CD4-positive, alpha-beta T cell treated with Interleukin-6 at 100 ng/mL for 8 hours (primary cell): Measurements from ENCODE around the gene SERPINA1.

Experiments
- DNase-seq: peaks from one replicate; pipeline ENCODE4 v3.0.0-alpha.2; 2020; ENCODE audit warnings: mixed read lengths, low spot score

SERPINA1 gene

DNA sequence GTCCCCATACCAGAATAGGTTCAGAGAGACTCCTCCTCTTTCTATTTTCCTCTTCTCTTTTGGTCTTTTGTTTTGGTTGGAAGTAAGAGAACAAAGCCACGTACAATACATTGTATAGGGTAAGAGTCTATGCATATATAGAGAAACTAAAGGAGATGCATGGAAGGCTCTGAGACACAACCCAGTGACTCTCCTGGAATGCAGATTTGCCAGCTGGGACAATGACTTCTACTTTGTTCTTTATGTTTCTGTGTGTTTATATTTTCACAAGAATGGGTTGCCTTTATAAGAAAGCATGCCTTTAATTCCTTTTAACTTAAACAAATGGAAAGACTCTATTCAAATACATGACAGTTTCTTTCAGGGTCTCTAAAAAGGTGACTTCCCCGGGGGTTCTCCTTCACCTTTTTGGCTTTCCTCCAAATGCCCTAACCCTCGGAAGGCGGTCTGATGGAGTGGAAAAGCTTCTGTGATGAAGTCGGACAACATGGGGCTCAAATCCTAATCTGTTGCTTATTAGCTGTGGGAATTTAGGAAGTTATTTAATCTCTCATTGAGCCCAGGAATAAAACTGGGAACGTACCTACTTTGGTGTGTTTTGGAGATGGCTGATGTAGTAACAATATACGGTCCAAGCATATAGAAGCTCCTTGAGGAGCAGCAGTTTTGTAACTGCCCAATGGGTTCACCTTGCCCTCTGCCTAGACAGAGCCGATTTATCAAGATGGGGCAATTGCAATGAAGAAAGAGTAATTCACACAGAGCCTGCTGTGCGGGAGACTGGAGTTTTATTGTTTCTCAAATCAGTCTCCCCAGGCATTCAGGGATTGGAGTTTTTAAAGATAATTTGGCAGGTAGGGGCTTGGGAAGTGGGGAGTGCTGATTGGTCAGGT is 9.1 kb upstream of the SERPINA1 start:
- DNase-seq, result no peak

GRCh38 chr14:94396628-94397225 is 8.3 kb upstream of the SERPINA1 start:
- DNase-seq, result no peak

GRCh38 chr14:94395888-94396574 is 7.6 kb upstream of the SERPINA1 start:
- DNase-seq, result no peak

GRCh38 chr14:94395282-94395887 is 7.0 kb upstream of the SERPINA1 start:
- DNase-seq, result no peak

GRCh38 chr14:94394581-94395207 is 6.3 kb upstream of the SERPINA1 start:
- DNase-seq, result no peak

GRCh38 chr14:94394025-94394493 is 5.7 kb upstream of the SERPINA1 start:
- no peak for DNase-seq

- no peak for DNase-seq
Observed at GRCh38 chr14:94393474-94393873, 5.1 kb upstream of the SERPINA1 start.

DNA sequence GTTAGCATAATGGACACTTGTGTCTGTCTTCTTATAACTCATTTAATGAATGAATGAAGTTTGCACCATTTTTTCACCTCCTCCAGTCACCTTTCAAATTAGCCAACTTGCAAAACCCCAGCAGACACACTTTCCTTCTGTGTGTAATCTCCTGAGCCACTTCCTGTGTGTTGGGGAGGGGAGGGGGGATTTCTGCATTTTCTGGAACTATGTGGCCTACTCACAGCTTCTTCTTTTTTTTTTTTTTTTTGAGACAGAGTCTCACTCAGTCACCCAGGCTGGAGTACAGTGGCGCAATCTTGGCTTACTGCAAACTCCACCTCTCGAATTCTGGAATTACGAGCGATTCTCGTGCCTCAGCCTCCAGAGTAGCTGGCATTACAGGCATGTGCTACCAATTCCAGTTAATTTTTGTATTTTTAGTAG is 4.1 kb upstream of the SERPINA1 start:
- peak; percentile 11 for DNase-seq

- no peak for DNase-seq
Observed at GRCh38 chr14:94391281-94391975, 3.0 kb upstream of the SERPINA1 start.

DNA sequence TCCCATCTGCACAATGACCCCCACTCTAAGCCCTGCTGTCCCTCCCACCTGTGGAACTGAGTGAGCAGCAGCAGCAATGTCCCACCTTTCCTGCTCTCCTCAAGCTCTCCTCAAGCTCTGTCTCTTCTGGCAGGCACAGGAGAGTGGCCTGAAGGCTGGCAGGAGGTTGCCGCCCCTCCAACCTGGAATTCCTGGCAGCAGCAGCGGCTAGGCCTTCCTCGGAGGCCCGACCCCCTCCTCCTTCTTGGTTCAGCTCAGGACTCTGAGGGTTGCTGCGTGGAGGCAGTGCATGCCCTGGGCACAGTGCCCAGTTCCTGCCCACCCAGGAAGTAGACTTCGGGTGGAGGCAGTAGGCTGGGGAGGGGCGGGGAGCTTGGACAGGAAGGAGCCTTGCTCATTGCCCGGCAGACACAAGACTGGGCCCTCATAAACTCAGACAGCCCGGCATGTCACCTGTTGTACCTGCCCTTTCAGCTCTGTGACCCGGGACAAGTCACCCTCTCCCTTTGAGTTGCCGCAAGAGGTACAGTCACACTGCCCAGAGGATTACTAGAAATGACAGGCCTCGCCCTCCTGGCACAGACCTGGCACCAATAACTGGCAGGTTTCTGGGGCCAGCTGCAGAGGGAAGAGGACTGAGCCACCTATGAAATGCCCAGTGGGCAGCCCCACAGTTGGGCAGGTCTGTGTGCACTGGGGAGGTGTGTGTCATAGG is 2.1 kb upstream of the SERPINA1 start:
- DNase-seq, result no peak

DNA sequence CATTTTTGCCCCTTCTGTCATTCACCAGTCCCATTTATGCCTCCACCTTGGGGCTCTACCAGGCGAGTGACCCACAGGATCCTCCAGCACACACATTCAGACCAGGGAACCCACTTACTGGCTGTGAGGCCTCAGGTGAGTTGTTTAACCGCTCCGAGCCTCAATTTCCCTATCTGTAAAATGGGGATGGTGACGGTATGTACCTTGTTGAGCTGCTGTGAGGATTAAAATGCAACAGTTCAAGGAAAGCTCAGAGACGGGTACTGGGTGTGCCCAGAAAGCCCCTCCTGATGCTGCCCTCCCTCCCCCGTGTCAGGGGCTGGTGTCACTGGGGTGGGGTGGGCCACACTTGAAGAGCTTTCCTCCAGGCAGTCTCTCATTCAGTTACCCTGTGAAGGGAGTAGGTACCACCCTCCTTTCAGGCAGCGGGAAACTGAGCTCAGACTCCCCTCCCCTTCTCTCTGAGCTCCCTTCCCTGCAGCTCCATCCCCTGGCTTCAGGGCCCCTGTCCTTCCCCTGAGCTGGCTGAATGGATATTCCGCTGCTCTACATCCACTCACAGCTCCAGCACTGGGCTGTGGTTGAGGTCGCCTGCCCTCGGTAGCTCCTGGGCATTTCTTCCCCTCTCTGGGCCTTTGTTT is 1.4 kb upstream of the SERPINA1 start:
- DNase-seq, result no peak

- no peak for DNase-seq
Observed at GRCh38 chr14:94389104-94389469, 685 bp upstream of the SERPINA1 start.

DNA sequence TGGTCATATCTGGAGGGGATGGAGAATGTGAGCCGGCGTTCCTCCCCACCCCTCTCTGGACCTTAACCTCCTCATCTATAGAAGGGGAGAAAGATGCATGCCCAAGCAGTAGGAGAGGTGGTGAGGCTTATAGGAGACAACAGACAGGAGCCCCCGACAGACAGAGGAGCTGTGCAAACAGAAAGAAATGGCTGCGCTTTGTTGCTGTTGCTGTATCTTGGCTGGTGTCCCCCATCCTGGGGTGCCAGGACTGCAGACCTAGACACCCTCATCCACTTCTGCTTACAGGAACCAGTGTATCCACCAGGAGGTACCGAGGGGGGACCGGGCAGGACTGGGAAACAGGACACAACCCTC is 397 bp downstream of the SERPINA1 start:
- no peak for DNase-seq

- DNase-seq, result no peak
Observed at GRCh38 chr14:94387051-94388026, 1.1 kb downstream of the SERPINA1 start.

- no peak for DNase-seq
Observed at GRCh38 chr14:94386085-94387031, 2.0 kb downstream of the SERPINA1 start.

- DNase-seq, result no peak
Observed at GRCh38 chr14:94385553-94386057, 2.8 kb downstream of the SERPINA1 start.

- DNase-seq, result no peak
Observed at GRCh38 chr14:94384342-94384741, 4.1 kb downstream of the SERPINA1 start.

GRCh38 chr14:94383777-94384176 is 4.6 kb downstream of the SERPINA1 start:
- no peak for DNase-seq
